Activated naive CD4-positive, alpha-beta T cell treated with anti-CD3 and anti-CD28 coated beads, Interleukin-2, amount 50 U/mL, for 24 hours (primary cell): ENCODE data around the gene AHSP.
"Not testable (repeated sequence)": the region's sequence is repeated elsewhere in the genome, so short reads cannot be mapped to it uniquely, and the experiment has no call there.

ENCODE experiments used
- H3K27ac Mint-ChIP-seq: one replicate; pipeline ENCODE4 v1.8.0; 2021; ENCODE audit warnings: mild to moderate bottlenecking, mixed read lengths
- H3K27me3 Mint-ChIP-seq: one replicate; pipeline ENCODE4 v1.8.0; 2021; ENCODE audit warnings: mixed read lengths
- H3K36me3 Mint-ChIP-seq: one replicate; pipeline ENCODE4 v1.8.0; 2021; ENCODE audit warnings: mixed read lengths
- H3K4me1 Mint-ChIP-seq: one replicate; pipeline ENCODE4 v1.8.0; 2021; ENCODE audit warnings: mixed read lengths
- H3K4me3 Mint-ChIP-seq: one replicate; pipeline ENCODE4 v1.8.0; 2021; ENCODE audit warnings: mild to moderate bottlenecking, mixed read lengths
- H3K9me3 Mint-ChIP-seq: one replicate; pipeline ENCODE4 v1.8.0; 2021; ENCODE audit warnings: mixed read lengths

Gene AHSP

GRCh38 chr16:31537362-31538242 is 9.9 kb downstream of the AHSP start:
- H3K4me1 Mint-ChIP-seq, result peaks cover 17% of the 10 kb centered on the region
- H3K9me3 Mint-ChIP-seq, result peaks cover 5% of the 10 kb centered on the region
- peaks cover 32% of the 10 kb centered on the region for H3K27me3 Mint-ChIP-seq
- peak overlapping the region; percentile 68 for H3K4me3 Mint-ChIP-seq
- H3K36me3 Mint-ChIP-seq, result peaks cover 3% of the 10 kb centered on the region
- H3K27ac Mint-ChIP-seq, result no peak overlapping the region

- H3K4me1 Mint-ChIP-seq, result peaks cover 17% of the 10 kb centered on the region
- H3K27me3 Mint-ChIP-seq, result peaks cover 32% of the 10 kb centered on the region
- peak overlapping the region; percentile 68 for H3K4me3 Mint-ChIP-seq
- H3K36me3 Mint-ChIP-seq, H3K9me3 Mint-ChIP-seq: not testable (repeated sequence)
- peak overlapping the region; percentile 23 for H3K27ac Mint-ChIP-seq
Observed at GRCh38 chr16:31538243-31538598, 10.5 kb downstream of the AHSP start.

- not testable (repeated sequence) for H3K27ac Mint-ChIP-seq, H3K4me3 Mint-ChIP-seq, H3K9me3 Mint-ChIP-seq, H3K36me3 Mint-ChIP-seq
- Mint-ChIP-seq H3K4me1 (peaks cover 17% of the 10 kb centered on the region), H3K27me3 (peaks cover 27% of the 10 kb centered on the region)
Observed at GRCh38 chr16:31539762-31540161, 12.1 kb downstream of the AHSP start.

- peaks cover 3% of the 10 kb centered on the region for H3K36me3 Mint-ChIP-seq
- H3K9me3 Mint-ChIP-seq, result peaks cover 5% of the 10 kb centered on the region
- H3K4me3 Mint-ChIP-seq, result no peak overlapping the region
- H3K4me1 Mint-ChIP-seq, result peaks cover 12% of the 10 kb centered on the region
- no peak overlapping the region for H3K27ac Mint-ChIP-seq
- peaks cover 19% of the 10 kb centered on the region for H3K27me3 Mint-ChIP-seq
Observed at GRCh38 chr16:31542763-31543162, 15.1 kb downstream of the AHSP start.

GRCh38 chr16:31561426-31562233 is 33.9 kb downstream of the AHSP start:
- Mint-ChIP-seq H3K36me3 (no peaks in the 10 kb centered on the region), H3K9me3 (no peaks in the 10 kb centered on the region), H3K4me3 (no peak overlapping the region), H3K27me3 (peaks cover 22% of the 10 kb centered on the region), H3K4me1 (no peaks in the 10 kb centered on the region), H3K27ac (no peak overlapping the region)

- H3K4me1 Mint-ChIP-seq, result peaks cover 4% of the 10 kb centered on the region
- peak overlapping the region; percentile 70 for H3K4me3 Mint-ChIP-seq
- peaks cover 21% of the 10 kb centered on the region for H3K9me3 Mint-ChIP-seq
- H3K36me3 Mint-ChIP-seq, result peaks cover 5% of the 10 kb centered on the region
- H3K27ac Mint-ChIP-seq, result no peak overlapping the region
- peaks cover 42% of the 10 kb centered on the region for H3K27me3 Mint-ChIP-seq
Observed at GRCh38 chr16:31568577-31569359, 41.1 kb downstream of the AHSP start.

- peaks cover 4% of the 10 kb centered on the region for H3K4me1 Mint-ChIP-seq
- no peak overlapping the region for H3K4me3 Mint-ChIP-seq
- peaks cover 39% of the 10 kb centered on the region for H3K27me3 Mint-ChIP-seq
Observed at GRCh38 chr16:31569360-31569717, 41.6 kb downstream of the AHSP start.

GRCh38 chr16:31572821-31573220 is 45.1 kb downstream of the AHSP start:
- Mint-ChIP-seq H3K27me3 (peaks cover 30% of the 10 kb centered on the region), H3K36me3 (peaks cover 8% of the 10 kb centered on the region), H3K27ac (no peak overlapping the region), H3K4me3 (no peak overlapping the region), H3K9me3 (peaks cover 28% of the 10 kb centered on the region), H3K4me1 (peaks cover 4% of the 10 kb centered on the region)

More at GRCh38 chr16:31569360-31569717, 41.6 kb downstream of the AHSP start:
- H3K27ac Mint-ChIP-seq, result no peak overlapping the region
- H3K9me3 Mint-ChIP-seq, result peaks cover 21% of the 10 kb centered on the region
- peaks cover 5% of the 10 kb centered on the region for H3K36me3 Mint-ChIP-seq

- H3K4me1 Mint-ChIP-seq, H3K27ac Mint-ChIP-seq, H3K4me3 Mint-ChIP-seq: not testable (repeated sequence)
- peaks cover 12% of the 10 kb centered on the region for H3K36me3 Mint-ChIP-seq
- H3K9me3 Mint-ChIP-seq, result peaks cover 37% of the 10 kb centered on the region
- peaks cover 22% of the 10 kb centered on the region for H3K27me3 Mint-ChIP-seq
Observed at GRCh38 chr16:31574159-31574558, 46.5 kb downstream of the AHSP start.

- Mint-ChIP-seq H3K36me3 (peaks cover 9% of the 10 kb centered on the region), H3K27me3 (peaks cover 3% of the 10 kb centered on the region), H3K4me1 (no peaks in the 10 kb centered on the region), H3K9me3 (peaks cover 22% of the 10 kb centered on the region), H3K4me3 (no peak overlapping the region), H3K27ac (no peak overlapping the region)
Observed at GRCh38 chr16:31577411-31577810, 49.7 kb downstream of the AHSP start.
